AG09309 (cell line): ENCODE measurements around the gene NIPA2.
A peak's percentile ranks its signal among the peaks of the same experiment; 100 is the strongest.

Source experiments
- DNase-seq: peaks from one replicate; pipeline ENCODE4 v3.0.0-alpha.2; 2010; ENCODE audit warnings: low read depth
- H3K4me3 ChIP-seq: 2 replicates; pipeline ENCODE4 v1.5.1; 2011; ENCODE audit warnings: mild to moderate bottlenecking, low read depth, low read length, moderate library complexity; ENCODE audit not compliant: control insufficient read depth
- TF ChIP-seq, protein P1 (sequence below): IDR thresholded peaks from 2 replicates; pipeline ENCODE4 v1.5.1; 2011; ENCODE audit warnings: mild to moderate bottlenecking, low read depth, low read length, inconsistent platforms; ENCODE audit not compliant: insufficient read depth, control insufficient read depth; ENCODE audit errors: missing control alignments

The NIPA2 gene

GRCh38 chr15:22888120-22888859 is 49.8 kb downstream of the NIPA2 start:
- DNase-seq, result peak; percentile 91
- TF ChIP-seq, protein P1, sequence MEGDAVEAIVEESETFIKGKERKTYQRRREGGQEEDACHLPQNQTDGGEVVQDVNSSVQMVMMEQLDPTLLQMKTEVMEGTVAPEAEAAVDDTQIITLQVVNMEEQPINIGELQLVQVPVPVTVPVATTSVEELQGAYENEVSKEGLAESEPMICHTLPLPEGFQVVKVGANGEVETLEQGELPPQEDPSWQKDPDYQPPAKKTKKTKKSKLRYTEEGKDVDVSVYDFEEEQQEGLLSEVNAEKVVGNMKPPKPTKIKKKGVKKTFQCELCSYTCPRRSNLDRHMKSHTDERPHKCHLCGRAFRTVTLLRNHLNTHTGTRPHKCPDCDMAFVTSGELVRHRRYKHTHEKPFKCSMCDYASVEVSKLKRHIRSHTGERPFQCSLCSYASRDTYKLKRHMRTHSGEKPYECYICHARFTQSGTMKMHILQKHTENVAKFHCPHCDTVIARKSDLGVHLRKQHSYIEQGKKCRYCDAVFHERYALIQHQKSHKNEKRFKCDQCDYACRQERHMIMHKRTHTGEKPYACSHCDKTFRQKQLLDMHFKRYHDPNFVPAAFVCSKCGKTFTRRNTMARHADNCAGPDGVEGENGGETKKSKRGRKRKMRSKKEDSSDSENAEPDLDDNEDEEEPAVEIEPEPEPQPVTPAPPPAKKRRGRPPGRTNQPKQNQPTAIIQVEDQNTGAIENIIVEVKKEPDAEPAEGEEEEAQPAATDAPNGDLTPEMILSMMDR, result no peak
- H3K4me3 ChIP-seq, result no peak overlapping the region

DNA sequence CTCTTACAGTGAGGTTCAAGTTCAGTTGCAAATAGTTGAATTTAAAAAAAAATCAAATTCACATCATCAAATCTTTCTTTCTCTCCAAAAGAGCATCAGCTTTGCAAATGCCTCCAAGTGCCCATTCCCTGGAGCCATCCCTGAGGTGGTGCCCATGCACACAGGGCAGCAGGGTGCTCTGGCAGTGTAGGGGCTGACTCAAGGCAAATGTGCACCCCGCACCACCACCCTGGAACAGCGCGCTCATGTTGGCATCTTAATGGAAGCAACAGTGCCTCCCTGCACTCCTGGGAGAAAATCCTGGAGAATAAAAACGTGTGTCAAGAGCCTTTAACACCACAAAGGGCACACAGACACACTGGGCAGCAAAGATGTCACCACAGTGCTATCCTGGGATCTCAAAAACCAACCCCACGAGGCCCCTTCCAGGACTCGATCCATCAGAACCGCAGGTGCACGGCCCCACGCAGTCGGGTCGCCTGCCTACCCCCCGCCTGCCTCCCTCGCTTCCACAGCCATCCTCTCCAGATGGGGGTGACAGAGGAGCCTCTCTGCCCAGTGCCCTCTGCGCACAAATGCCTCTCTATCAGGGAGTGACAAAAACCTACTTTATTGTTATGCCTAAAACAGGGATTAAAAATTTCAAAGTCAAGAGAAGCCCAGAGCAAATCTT is 50.8 kb downstream of the NIPA2 start:
- TF ChIP-seq, protein P1, result no peak
- DNase-seq, result no peak
- no peak overlapping the region for H3K4me3 ChIP-seq

DNA sequence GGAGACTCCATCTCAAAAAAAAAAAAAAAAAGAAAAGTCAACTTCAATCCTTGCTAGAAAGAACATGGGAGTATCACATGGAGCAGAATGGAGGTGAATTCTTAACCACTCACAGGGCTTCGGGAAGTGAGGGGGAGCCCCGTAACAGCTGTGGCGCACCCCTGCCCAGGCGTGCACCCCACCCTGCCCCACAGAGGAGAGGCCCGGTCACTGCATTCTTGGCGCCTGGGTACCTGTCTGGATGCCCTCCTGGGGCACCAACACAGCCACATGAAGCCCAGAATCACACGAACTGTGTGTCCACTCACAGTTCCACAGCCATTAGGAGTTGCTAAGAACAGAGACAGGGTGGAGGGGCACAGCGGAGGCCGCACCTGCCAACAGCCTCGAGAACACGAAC is 51.8 kb downstream of the NIPA2 start:
- TF ChIP-seq, protein P1, result no peak
- H3K4me3 ChIP-seq, result no peak overlapping the region
- DNase-seq, result no peak

DNA sequence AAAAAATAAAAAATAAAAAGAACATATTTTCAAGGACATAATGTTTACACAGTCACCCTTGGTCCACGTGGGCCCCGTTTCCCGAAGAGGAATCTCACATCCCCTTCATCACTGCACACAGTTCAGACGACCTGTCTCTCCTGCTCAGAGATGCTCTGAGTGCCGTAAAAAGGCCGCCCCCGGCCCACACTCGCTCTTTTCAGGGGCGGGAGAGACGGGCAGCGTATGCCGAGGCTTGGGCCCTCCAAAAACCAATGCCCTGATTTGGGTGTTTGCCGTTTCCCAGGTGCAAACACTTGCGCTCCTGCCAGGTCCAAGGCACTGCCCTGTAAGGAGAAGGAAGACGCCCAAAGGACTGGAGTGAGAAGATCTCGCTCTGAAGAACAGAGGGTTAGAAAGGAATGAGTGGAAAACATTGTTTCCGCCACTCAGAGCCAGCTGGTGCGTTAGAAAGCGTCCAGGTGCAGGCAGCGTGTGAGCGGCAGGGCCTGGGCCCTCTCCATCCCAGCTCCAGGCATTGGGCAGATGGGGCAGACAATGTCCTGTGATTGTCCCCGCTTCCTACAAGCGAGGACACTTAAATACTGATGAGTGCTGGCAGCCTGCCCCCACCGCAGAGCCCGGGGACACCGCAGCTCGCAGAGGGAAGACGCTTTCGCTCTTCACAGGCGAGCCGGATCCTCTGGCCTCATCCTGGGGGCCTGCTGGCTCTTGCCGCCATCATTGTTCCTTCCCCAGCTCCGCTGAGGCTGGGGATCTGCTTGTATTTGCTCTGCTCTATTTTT is 53.2 kb downstream of the NIPA2 start:
- H3K4me3 ChIP-seq, result no peak overlapping the region
- DNase-seq, result no peak
- TF ChIP-seq, protein P1, result no peak

- no peak for DNase-seq
- no peak overlapping the region for H3K4me3 ChIP-seq
- TF ChIP-seq, protein P1, result no peak
Observed at GRCh38 chr15:22892333-22892732, 53.9 kb downstream of the NIPA2 start.

GRCh38 chr15:22893081-22893480 is 54.6 kb downstream of the NIPA2 start:
- DNase-seq, result no peak
- H3K4me3 ChIP-seq, result no peak overlapping the region
- TF ChIP-seq, protein P1, result no peak
